Measurements from ENCODE around the gene HORMAD2.

- TF ChIP-seq PHF20 (IDR thresholded peaks at IDR 0.05; ENCODE audit: partially characterized antibody): no peak
- TF ChIP-seq CTCF (IDR thresholded peaks at IDR 0.05 in 2 of 3, conservative IDR thresholded peaks at IDR 0.05 in 1 of 3; ENCODE audit: insufficient read depth in 2 of 3, low read depth in 1 of 3, low read length in 3 of 3): no peak
- no peak for TF ChIP-seq ZNF12 (CRISPR knock-in tag; IDR thresholded peaks at IDR 0.05)
- TF ChIP-seq RBM39 (optimal IDR thresholded peaks at IDR 0.05; ENCODE audit: low read depth, low read length): no peak
- no peak for TF ChIP-seq NCOA2 (IDR thresholded peaks at IDR 0.05; ENCODE audit: partially characterized antibody in 2 of 2)
These were observed 136.4 kb downstream of the HORMAD2 start for GRCh38 chr22:30216710-30217109.
